Kidney epithelial cell (primary cell): ENCODE results near the gene ZSCAN31. TPM values are rescaled to one million over a fixed set of nuclear protein-coding genes. Genes with fewer than 3 reads are reported as not detected.

Source experiments
- DNase-seq: peaks from one replicate; pipeline ENCODE4 v3.0.0-alpha.2; 2010; ENCODE audit warnings: low read depth
- H3K27me3 ChIP-seq: 2 replicates; pipeline ENCODE4 v1.6.0; 2011; ENCODE audit warnings: low read length; ENCODE audit not compliant: control insufficient read depth, insufficient read depth
- H3K36me3 ChIP-seq: 2 replicates; pipeline ENCODE4 v1.5.1; 2011; ENCODE audit warnings: low read length; ENCODE audit not compliant: control insufficient read depth, insufficient read depth
- H3K4me3 ChIP-seq: 2 replicates; pipeline ENCODE4 v1.5.1; 2011; ENCODE audit warnings: low read depth, mild to moderate bottlenecking, control low read depth, low read length
- total RNA-seq: library from RNA; depleted of rRNA; stranded (reverse); fragments of >200 nt; gene quantifications from 2 replicates; pipeline ENCODE4 v1.2.3, GENCODE V29; 2015
- TF ChIP-seq, protein P1 (sequence below): IDR thresholded peaks from 2 replicates; pipeline ENCODE4 v1.5.1; 2011; ENCODE audit warnings: mild to moderate bottlenecking, moderate library complexity, low read length, control low read depth, inconsistent platforms; ENCODE audit not compliant: insufficient read depth, poor library complexity, severe bottlenecking

Gene ZSCAN31
- total RNA-seq, 1 donor from 2014 or later: 4.0 TPM

DNA sequence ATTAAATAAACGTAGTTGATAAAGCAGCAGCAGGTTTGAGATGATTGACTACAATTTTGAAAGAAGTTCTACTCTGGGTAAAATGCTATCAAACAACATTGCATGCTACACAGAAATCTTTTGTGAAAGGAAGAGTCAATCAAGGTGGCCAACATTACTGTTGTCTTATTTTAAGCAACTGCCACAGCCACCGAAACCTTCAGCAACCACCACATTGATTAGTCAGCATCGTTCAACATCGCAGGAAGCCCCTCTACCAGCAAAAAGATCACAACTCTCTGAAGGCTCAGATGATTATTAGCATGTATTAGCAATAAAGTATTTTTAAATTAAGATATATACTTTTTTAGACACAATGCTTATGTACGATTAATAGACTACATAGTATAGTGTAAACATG, 40.6 kb downstream of the ZSCAN31 start:
- Histone ChIP-seq H3K4me3 (no peak overlapping the region), H3K36me3 (no peaks in the 10 kb centered on the region), H3K27me3 (no peaks in the 10 kb centered on the region)
- TF ChIP-seq, protein P1, sequence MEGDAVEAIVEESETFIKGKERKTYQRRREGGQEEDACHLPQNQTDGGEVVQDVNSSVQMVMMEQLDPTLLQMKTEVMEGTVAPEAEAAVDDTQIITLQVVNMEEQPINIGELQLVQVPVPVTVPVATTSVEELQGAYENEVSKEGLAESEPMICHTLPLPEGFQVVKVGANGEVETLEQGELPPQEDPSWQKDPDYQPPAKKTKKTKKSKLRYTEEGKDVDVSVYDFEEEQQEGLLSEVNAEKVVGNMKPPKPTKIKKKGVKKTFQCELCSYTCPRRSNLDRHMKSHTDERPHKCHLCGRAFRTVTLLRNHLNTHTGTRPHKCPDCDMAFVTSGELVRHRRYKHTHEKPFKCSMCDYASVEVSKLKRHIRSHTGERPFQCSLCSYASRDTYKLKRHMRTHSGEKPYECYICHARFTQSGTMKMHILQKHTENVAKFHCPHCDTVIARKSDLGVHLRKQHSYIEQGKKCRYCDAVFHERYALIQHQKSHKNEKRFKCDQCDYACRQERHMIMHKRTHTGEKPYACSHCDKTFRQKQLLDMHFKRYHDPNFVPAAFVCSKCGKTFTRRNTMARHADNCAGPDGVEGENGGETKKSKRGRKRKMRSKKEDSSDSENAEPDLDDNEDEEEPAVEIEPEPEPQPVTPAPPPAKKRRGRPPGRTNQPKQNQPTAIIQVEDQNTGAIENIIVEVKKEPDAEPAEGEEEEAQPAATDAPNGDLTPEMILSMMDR: no peak
- no peak for DNase-seq

- DNase-seq: no peak
- TF ChIP-seq, protein P1: no peak
- Histone ChIP-seq H3K4me3 (no peak overlapping the region), H3K27me3 (no peaks in the 10 kb centered on the region), H3K36me3 (no peaks in the 10 kb centered on the region)
Observed at GRCh38 chr6:28291573-28291972, 44.4 kb downstream of the ZSCAN31 start.

GRCh38 chr6:28282926-28283325, 53.0 kb downstream of the ZSCAN31 start:
- Histone ChIP-seq H3K36me3 (no peaks in the 10 kb centered on the region), H3K27me3 (no peaks in the 10 kb centered on the region), H3K4me3 (no peak overlapping the region)
- TF ChIP-seq, protein P1: no peak
- no peak for DNase-seq

DNA sequence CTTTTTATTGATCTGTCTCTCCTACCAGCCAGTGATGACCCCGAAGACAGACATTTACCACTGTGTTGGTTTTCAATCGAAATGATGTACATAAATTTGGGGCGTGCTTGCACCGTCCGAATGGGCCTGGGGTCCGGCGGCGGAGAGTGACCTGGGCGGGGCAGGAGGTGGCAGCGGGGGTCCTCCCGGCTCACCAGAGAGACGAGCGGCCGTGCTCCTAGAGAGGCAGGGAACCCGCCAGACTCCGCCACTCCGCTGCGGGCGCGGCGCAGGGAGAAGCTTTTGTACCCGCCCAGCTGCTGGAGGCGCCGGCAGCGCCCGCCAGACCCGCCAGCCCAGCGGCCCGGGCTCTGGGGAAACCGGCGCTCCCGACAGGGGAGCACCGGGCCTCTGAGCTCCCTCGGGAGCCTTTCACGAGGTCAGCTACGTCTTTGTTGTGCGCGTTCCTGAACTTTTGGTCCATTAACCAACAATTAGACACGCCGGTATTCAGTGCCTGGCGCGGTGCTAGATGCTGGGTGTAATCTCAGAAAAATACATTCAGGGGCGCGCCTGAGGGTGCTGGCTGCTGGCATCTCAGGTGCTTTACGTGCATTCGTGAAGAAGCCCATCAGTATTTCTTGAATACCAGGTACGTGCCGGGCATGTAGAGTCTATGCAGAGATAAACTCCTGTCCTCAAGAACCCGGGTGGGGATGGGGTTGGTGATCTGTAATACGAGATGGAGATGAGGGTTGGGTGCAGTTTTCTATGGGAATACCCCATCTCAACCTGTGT, 54.5 kb downstream of the ZSCAN31 start, which contains the start of gene PGBD1:
TSS of gene PGBD1 (plus strand) at position 285 of the 777 bp plus-strand sequence. CDS start 2,242 bp downstream, outside the sequence.
- Histone ChIP-seq H3K4me3 (peak within 1 kb of the TSS; percentile 68), H3K36me3 (no peaks in the 10 kb centered on the region), H3K27me3 (no peaks in the 10 kb centered on the region)
- TF ChIP-seq, protein P1: no peak
- DNase-seq: peak; percentile 7

GRCh38 chr6:28280595-28281287, 55.2 kb downstream of the ZSCAN31 start:
- no peak for DNase-seq
- TF ChIP-seq, protein P1: no peak
- Histone ChIP-seq H3K27me3 (no peaks in the 10 kb centered on the region), H3K36me3 (no peaks in the 10 kb centered on the region), H3K4me3 (peak overlapping the region; percentile 68)
